Activated CD4-positive, alpha-beta T cell treated with anti-CD3 and anti-CD28 coated beads, Interleukin-2, amount 50 U/mL, for 48 hours (primary cell): ENCODE measurements around the gene ATG2A.

Source experiments
- DNase-seq, 2 experiments: peaks; one replicate each; pipeline ENCODE4 v3.0.0-alpha.2; 2020

Gene ATG2A

GRCh38 chr11:64923944-64924909 lies 7.2 kb upstream of the ATG2A start, which contains the start of gene PPP2R5B:
Gene PPP2R5B (plus strand): TSS chr11:64924689. CDS start chr11:64925735, 1,046 bp downstream.
- DNase-seq: peak; percentile 88 to 89

- DNase-seq: no peak
Observed at GRCh38 chr11:64923151-64923661, 6.2 kb upstream of the ATG2A start.

GRCh38 chr11:64921384-64921783 lies 4.4 kb upstream of the ATG2A start:
- DNase-seq: no peak

GRCh38 chr11:64920124-64920523 lies 3.1 kb upstream of the ATG2A start:
- no peak for DNase-seq

GRCh38 chr11:64919627-64920026 lies 2.6 kb upstream of the ATG2A start:
- no peak for DNase-seq

GRCh38 chr11:64918017-64918416 lies 1.0 kb upstream of the ATG2A start:
- no peak for DNase-seq

GRCh38 chr11:64917663-64917995 lies 620 bp upstream of the ATG2A start:
- no peak for DNase-seq

GRCh38 chr11:64916040-64916774 lies 802 bp downstream of the ATG2A start:
- peak; percentile 13 to 31 for DNase-seq

- DNase-seq: no peak
Observed at GRCh38 chr11:64915376-64915887, 1.6 kb downstream of the ATG2A start.

GRCh38 chr11:64914123-64914522 lies 2.9 kb downstream of the ATG2A start:
- DNase-seq: no peak

GRCh38 chr11:64913171-64913727 lies 3.8 kb downstream of the ATG2A start:
- no peak for DNase-seq

- DNase-seq: no peak
Observed at GRCh38 chr11:64911689-64912088, 5.3 kb downstream of the ATG2A start.

- no peak for DNase-seq
Observed at GRCh38 chr11:64911142-64911541, 5.9 kb downstream of the ATG2A start.

GRCh38 chr11:64910451-64911093 lies 6.4 kb downstream of the ATG2A start:
- no peak for DNase-seq

GRCh38 chr11:64909653-64910343 lies 7.2 kb downstream of the ATG2A start:
- no peak for DNase-seq

- DNase-seq: no peak
Observed at GRCh38 chr11:64908766-64909165, 8.2 kb downstream of the ATG2A start.

- DNase-seq: no peak
Observed at GRCh38 chr11:64906314-64906635, 10.7 kb downstream of the ATG2A start.

- DNase-seq: no peak
Observed at GRCh38 chr11:64905516-64906313, 11.3 kb downstream of the ATG2A start.

GRCh38 chr11:64903291-64903833 lies 13.6 kb downstream of the ATG2A start:
- no peak for DNase-seq

GRCh38 chr11:64902102-64902900 lies 14.7 kb downstream of the ATG2A start:
- DNase-seq: no peak
